CD4-positive, alpha-beta T cell treated with Interleukin-4 for 4 hours (primary cell): ENCODE data around the gene CCDC117.
A peak's percentile ranks its signal among the peaks of the same experiment; 100 is the strongest.
"Not testable (repeated sequence)": the region's sequence is repeated elsewhere in the genome, so short reads cannot be mapped to it uniquely, and the experiment has no call there.

Experiments used
- DNase-seq: peaks from one replicate; pipeline ENCODE4 v3.0.0-alpha.2; 2020

The CCDC117 gene, protein sequence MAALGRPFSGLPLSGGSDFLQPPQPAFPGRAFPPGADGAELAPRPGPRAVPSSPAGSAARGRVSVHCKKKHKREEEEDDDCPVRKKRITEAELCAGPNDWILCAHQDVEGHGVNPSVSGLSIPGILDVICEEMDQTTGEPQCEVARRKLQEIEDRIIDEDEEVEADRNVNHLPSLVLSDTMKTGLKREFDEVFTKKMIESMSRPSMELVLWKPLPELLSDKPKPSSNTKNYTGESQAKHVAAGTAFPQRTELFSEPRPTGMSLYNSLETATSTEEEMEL

DNA sequence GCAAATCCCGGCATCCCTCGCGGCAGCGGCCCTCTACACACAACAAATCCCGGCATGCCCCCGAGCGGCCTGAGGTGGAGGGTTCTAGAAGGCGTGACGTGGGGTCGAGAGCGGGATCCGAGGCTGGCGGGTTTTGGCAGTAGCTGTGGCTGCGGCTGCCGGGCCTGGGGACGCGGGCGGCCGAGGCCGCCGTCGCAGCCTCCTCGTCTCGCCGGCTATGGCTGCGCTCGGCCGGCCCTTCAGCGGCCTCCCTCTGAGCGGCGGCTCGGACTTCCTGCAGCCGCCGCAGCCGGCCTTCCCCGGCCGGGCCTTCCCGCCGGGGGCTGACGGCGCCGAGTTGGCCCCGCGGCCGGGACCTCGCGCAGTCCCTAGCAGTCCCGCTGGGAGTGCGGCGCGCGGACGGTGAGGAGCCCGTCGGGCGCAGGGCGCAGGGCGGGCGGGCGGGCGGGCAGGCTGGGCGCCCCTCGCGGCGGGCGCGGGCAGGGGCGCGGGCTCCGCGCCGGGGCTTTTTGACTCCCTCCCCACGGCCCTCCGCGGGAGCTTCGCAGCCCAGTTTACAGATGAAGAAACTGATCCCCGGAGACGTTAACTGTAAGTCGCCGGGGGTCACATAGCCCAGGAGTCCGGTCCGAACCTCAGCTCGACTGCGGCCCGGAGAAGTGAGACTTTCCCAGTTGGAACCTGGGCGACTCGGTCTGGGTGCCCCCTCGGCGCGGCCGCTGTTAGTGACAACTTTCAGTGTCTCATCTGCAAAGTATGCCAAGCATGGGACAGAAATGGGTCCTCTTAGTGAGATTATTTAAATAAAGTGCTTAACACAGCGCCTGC is at the start of gene CCDC117:
TSS of gene CCDC117 (plus strand) at position 63 of the 828 bp plus-strand sequence. CDS start at position 218, 155 bp downstream.
- DNase-seq, result peak; percentile 91

DNA sequence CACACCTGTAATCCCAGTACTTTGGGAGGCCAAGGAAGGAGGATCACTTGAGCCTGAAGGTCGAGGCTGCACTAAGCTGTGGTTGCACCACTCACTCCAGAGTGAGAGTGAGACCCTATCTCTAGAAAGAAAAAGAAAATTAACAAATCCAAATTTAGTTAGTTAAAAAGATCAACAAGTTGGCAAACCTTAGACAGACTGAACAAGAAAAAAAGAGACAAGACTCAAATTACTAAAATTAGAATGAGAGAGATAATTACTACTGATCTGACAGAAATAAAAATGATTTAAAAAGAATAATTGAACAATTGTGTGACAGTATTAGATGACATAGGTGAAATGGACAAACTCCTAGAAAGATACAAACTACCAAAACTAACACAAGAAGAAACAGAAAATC is 44.5 kb upstream of the CCDC117 start:
- no peak for DNase-seq

DNA sequence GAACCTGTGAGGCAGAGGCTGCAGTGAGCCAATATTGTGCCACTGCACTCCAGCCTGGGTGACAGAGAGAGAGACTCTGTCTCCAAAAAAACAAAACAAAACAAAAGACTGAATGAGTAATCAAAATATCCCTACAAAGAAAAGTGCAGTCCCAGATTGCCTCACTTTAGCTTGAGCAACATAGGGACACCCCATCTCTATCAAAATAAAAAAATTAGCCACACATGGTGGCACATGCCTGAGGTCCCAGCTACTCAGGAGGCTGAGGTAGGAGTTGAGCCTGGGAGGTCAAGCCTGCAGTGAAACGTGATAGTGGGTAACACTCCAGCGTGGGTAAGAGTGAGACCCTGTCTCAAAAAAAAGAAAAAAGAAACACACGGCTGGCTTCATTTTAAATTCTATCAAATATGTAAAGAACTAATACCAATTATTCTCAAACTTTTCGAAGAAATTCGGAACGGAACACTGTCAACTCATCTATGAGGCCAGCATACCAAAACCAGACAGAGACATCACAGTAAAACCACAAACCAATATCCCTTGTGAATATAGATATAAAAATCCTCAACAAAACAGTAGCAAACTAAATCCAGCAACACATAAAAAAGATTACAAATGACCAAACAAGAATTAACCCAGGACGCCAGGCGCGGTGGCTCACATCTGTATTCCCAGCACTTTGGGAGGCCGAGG is 43.7 kb upstream of the CCDC117 start:
- DNase-seq, result no peak

DNA sequence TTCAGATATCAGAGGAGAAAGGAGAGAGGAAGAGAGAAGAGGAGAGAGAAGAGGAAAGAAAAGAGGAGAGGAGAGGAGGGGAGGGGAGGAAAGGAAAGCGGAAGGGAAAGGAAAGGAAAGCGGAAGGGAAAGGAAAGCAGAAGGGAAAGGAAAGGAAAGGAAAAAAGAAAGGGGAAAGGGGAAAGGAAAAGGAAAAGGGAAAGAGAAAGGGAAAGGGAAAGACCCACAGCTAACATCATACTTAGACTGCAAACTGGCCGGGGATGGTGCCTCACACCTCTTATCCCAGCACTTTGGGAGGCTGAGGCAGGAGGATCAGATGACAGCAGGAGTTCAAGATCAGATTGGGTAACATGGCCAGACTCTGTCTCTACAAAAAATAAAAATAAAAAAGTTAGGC is 42.3 kb upstream of the CCDC117 start:
- no peak for DNase-seq

DNA sequence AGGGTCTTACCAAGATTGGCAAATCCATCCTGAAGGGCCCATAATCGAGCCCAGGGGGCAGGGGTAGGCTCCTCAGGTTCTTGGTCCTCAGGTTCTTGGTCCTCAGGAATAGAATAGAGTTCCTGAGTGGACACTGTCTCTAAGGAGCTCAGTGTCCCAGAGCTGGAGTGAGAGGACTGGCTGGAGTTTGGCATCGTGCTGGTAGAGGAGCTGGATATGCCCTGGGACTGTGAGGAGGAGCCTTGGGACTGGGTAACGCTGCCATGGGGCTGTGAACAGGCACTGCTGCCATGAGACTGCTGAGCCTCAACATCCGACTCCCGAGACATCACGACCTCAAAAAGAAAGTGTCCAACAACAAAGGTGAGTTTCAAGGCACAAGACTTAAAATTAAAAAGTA is 38.1 kb upstream of the CCDC117 start:
- no peak for DNase-seq

DNA sequence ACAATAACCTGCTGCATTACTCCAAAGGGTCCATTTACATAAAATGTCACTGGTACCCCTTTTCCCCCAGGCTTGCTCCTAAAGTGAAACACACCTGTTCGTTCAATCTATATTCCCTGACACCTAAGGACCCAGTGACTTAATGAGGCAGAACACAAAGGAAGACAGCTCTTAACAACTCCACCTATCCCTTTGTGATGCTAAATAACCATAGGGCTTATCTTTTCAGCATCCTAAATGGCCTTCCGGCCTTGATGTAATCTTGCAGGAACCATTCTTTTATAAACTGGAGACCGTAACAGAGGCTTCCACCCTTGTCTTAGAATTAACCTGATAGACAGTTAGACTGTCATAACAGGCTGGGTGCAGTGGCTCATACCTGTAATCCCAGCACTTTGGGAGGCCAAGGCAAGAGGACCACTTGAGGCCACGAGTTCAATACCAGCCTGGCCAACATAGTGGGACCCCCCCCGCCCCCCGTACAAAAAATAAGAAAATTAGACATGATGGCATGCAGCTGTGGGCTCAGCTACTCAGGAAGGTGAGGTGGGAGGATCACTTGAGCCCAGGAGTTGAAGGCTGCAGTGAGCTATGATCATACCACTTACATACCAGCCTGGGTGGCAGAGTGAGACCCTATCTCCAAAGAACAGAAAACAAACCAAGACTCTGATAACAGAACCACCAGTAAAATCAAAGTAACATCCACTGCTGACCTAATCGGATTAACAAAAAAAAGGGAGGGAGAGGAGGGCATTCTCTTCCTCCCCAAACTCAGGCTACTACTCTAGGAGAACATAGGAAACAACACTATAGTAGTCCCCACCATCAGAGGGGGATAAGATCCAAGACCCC is 36.0 kb upstream of the CCDC117 start:
- no peak for DNase-seq

DNA sequence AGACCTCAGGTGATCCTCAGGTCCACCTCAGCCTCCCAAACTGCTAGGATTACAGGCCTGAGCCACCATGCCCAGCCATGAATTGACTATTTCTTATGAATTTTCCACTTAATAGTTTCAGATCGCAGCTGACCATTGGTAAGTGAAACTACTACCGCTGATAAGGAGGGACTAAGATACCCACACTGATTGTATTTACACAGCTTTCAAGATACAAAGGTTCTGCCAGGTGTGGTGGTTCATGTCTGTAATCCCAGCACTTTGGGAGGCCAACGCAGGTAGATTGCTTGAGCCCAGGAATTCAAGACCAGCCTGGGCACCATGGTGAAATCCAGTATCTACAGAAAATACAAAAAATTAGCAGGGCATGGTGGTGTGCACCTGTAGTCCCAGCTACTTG is 34.8 kb upstream of the CCDC117 start:
- no peak for DNase-seq

DNA sequence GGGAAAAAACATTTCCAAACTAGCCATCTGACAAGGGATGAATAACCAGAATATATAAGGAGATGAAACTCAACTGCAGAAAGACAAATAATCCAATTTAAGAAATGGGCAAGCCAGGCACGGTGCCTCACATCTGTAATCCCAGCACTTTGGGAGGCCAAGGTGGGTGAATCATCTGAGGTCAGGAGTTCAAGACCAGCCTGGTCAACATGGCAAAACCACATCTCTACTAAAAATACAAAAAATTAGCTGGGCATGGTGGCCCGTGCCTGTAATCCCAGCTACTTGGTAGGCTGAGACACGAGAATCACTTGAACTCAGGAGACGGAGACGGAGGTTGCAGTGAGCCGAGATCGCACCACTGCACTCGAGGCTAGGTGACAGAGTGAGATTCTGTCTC is 33.6 kb upstream of the CCDC117 start:
- not testable (repeated sequence) for DNase-seq

DNA sequence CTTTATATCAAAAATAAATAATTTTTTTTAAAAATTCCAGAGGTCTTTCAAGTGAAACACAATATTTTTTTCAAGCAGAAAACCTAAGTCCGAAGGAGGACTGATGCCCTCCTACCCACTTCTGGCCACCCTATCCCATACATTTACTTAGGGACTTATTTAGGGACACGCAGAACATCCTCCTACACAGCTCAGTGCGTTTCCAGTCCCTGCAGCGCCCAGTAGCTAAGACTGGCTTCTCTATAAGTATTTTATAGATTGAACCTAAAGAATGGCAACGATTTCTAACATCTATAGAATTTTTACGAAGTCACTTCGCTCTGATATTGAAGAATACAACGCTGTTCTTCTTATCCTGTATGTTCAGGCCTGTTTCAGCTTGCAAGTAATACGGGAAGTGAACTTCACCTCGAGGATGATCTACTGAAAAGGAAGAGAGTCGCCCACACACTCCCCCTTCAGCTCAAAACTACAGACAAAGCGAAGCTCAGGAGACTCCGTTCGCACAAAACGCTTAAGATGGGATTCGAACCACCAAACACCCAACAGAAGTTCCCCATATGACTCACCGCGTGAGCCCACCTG is 31.2 kb upstream of the CCDC117 start:
- no peak for DNase-seq

DNA sequence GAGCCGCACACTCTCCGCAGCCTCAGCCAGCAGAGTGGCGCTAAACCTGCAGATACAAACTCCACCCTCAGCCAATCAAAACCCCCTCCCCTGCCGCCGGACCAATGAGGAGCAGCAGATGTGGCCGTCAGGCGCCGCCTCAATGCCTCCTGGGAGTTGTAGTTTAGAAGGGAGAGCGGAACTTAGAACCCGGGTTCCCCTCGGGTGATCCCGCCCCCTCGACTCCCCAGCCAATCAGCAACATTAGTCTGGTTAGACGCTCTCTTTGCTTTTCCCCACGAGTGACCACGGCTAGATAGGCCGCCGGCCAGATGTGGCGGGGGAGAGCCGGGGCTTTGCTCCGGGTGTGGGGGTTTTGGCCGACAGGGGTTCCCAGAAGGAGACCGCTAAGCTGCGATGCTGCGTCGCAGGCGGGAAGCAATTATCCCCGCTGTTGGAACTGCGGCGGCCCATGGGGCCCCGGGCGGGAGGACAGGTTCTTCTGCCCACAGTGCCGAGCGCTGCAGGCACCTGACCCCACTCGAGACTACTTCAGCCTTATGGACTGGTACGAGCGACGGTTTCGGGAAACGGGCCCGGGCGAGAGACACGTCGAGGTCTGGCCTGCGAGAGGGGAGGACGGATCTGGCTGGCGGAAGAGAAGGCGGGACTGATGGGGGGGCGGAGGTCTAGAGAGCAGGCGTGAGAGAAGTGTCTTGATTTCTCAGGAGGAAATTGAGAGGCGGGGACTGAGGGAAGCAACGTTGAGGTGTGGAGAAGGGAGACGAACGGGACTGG is 30.5 kb upstream of the CCDC117 start, which contains the start of the genes CHEK2 and HSCB:
TSS of gene CHEK2 (minus strand) at position 36 of the 777 bp plus-strand sequence. CDS start 7,099 bp downstream, outside the sequence.
TSS of gene HSCB (plus strand) at position 255 of the 777 bp plus-strand sequence. CDS start at position 312, 57 bp downstream.
- DNase-seq, result peak; percentile 98

DNA sequence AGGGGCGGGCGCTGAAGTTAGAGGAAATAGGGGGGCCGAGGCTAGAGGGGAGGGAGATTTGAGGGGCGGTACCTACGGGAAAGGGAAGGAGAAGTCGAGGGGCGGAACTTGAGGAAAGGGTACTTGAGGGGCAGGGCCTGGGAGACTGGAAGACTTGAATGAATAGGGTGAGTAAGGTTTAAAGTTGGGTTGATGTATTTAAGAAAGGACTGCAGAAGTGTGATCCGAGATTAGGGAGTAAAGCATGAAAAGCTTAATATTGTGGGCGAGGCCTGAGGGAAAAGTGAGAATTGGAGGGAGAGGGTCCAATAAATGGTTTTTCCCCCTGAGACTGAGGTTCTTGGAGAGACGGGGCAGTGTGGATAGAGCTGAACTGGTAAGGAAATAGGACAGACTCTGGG is 29.9 kb upstream of the CCDC117 start:
- no peak for DNase-seq

DNA sequence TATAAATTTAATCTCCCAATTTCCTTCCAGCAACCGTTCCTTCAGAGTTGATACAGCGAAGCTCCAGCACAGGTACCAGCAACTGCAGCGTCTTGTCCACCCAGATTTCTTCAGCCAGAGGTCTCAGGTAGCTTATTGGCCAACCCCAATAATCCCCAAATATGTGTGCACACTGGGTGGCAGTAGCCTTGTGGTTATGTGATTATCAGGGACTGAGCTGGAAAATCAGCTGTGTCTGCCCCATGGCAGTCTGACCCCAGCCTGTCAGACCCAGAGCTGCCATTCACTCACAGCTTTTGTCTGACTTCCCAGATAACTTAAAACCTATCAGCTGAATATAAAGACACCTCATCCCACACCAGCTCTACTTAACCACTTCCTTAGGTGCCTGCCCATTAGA is 28.6 kb upstream of the CCDC117 start:
- DNase-seq, result no peak

DNA sequence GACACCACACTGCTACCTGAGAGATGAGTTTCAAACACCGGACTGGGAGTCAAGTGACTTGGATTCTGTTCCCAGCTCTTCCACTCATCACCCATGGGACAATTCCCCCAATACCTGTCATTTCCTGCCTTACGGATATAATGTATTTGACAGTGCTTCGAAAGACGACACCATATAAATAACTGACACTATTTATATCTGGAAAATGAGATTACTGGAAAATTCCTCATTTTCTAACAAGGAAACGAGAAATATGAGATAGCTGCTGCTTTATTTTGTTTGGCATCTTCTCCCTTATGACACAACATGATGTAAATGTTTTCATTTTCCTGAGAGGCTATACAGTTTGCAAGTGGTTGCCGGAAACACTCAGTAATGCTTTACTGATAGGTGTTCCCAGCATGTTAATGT is 22.0 kb upstream of the CCDC117 start:
- no peak for DNase-seq

DNA sequence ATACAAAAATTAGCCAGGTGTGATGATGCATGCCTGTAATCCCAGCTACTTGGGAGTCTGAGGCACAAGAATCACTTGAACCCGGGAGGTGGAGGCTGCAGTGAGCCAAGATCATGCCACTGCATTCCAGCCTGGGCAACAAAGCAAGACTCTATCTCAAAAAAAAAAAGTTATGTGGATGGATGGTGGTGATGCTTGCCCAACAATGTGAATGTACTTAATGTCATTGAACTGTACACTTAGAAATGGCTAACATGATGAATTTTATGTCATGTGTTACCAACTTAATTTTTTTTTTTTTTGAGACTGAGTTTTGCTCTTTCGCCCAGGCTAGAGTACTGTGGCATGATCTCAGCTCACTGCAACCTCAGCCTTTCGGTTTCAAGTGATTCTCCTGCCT is 18.0 kb upstream of the CCDC117 start:
- not testable (repeated sequence) for DNase-seq

DNA sequence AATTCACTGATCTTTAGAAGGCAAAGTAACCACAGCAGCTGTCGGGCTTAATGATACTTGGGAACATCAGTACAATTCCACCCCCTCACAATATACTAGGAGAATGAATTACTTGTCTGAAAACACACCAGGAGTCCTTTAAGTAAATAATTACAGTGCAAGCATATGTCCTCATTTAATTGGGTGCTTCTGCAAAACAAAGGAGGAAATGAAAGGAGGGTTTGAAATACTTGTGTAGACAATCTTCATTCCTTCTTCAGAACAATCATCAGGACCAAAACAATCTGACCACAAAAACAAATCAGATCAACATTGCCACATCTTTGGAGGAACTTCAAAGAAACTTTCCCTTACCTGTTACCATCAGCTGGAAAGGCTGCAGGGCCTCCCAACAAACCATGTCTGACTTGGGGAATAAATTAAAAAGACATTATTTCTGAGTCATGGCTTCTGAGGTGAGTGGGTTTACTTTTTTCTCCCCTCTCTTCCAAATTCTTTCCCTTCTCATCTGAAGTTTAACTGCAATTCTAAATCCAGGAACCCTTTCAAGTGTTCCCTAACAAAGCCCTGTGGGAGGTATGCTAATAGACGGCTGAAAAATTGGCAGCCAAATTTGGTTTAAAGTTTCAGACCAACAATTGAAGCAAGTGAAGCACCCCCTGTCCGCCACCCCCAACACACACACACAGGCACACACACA is 12.5 kb upstream of the CCDC117 start:
- DNase-seq, result no peak

DNA sequence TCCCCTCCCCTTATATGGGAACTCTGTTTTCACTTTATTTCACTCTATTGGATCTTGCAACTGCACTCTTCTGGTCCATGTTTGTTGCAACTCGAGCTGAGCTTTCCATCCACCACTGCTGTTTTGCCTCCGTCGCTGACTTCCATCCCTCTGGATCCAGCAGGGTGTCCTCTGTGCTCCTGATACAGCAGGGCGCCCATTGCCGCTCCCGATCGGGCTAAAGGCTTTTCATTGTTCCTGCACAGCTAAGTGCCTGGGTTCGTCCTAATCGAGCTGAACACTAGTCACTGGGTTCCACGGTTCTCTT is 11.1 kb upstream of the CCDC117 start:
- no peak for DNase-seq

DNA sequence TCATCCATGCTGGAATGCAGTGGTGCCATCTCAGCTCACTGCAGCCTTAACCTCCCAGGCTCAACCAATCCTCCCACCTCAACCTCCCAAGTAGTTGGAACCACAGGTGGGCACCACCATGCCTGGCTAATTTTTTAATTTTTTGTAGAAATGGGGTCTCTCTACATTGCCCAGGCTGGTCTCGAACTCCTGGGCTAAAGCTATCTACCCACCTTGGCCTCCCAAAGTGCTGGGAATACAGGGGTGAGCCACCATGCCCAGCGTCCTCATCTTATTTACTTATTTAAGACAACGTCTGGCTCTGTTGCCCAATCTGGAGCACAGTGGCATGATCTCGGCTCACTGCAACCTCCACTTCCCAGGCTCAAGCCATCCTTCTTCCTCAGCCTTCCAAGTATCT is 10.5 kb upstream of the CCDC117 start:
- not testable (repeated sequence) for DNase-seq

DNA sequence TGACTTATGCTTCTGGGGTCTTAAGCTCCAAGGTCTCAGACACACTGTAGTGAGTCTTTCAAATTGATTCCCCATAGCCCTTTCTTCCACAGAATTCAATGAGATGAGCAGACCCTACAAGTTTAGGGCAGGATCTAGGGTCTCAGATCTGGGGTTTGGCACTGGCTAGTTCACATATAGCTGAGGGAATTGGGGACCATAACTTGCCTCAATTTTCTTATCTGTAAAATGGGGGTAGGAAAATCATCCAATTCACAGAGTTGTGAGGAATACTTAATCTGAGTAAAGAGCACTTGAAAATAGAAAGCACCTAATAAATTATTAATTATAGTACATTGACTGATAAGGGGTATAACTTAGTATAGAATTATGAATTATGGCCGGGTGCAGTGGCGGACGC is 5.9 kb upstream of the CCDC117 start:
- no peak for DNase-seq

DNA sequence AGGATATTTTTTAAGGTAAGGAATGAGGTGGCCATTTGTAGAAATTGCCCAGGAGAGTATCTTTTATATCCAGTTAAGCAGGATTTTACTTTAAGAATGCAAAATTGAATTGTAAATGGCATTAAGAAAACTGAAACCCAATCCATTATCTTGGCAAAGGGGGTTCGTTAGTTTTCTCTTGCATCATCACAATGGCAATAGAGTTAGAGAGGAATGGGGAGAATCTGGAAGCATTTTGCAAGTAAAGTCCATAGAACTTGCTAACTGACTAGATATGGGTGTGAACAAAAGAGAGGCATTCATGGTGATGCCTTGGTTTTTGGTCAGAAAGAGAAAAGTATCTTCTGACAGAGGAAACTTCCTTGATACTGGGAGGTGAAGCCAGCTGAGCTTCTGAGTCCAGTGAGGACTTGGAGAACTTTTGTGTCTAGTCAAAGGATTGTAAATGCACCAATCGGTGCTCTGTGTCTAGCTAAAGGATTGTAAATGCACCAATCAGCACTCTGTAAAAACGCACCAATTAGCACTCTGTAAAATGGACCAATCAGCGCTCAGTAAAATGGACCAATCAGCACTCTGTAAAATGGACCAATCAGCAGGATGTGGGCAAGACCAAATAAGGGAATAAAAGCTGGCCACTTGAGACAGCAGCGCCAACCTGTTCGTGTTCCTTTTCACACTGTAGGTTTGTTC is 3.6 kb upstream of the CCDC117 start:
- no peak for DNase-seq

DNA sequence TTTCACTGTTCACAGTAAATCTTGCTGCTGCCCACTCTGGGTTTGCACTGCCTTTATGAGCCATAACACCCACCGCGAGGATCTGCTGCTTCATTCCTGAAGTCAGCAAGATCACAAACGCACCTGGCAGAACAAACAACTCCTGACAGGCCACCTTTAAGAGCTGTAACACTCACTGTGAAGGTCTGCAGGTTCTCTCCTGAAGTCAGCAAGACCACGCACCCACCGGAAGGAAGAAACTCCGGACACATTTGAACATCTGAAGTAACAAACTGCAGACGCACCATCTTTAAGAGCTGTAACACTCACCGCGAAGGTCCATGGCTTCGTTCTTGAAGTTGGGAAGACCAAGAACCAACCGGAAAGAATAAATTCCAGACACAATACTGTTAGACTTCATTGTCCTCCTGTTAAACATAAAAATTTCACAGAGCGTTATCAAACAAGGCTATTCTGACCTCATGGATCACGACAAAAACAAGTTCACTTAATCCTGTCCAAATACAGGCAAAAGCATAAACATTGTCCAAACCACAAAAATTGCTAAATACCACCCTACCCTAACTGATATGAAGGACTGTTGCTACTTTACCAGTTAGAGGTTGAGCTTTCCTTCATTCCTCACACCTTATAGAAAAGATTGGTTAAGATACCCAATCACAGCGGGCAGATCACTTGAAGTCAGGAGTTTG is 3.0 kb upstream of the CCDC117 start:
- no peak for DNase-seq
